ENCODE data around the gene MRPL34.

- TF ChIP-seq CTCF (conservative IDR thresholded peaks at IDR 0.05 in 1 of 2, IDR thresholded peaks at IDR 0.05 in 1 of 2; ENCODE audit: extremely low read depth in 1 of 2, insufficient read depth in 1 of 2, low read depth in 1 of 2, low read length in 2 of 2) (no peak), EZH2 (IDR thresholded peaks at IDR 0.05; ENCODE audit: borderline replicate concordance, low read length) (no peak)
Measured at GRCh38 chr19:17324357-17325114, 18.9 kb downstream of the MRPL34 start.

Measured in mammary epithelial cell (primary cell).